Keratinocyte (primary cell): Measurements from ENCODE around the gene SCAND1.

Experiments
- CTCF ChIP-seq, 3 experiments: IDR thresholded peaks in 1 of 3; conservative IDR thresholded peaks in 1 of 3; optimal IDR thresholded peaks in 1 of 3; 2 replicates in 2 of 3; 3 replicates in 1 of 3; pipeline versions ENCODE3 to v1.5.1; 2011; ENCODE audit warnings: low read length in 3 of 3, mild to moderate bottlenecking in 3 of 3, moderate library complexity in 2 of 3, control low read depth in 1 of 3, inconsistent platforms in 1 of 3; ENCODE audit not compliant: insufficient read depth in 2 of 3; ENCODE audit errors: extremely low read depth in 1 of 3
- EZH2 ChIP-seq: IDR thresholded peaks from one replicate; pipeline ENCODE4 v1.6.1; 2012; ENCODE audit warnings: inconsistent platforms, mild to moderate bottlenecking, low read length, moderate library complexity

- TF ChIP-seq CTCF (optimal IDR thresholded peaks at IDR 0.05 in 1 of 3, IDR thresholded peaks at IDR 0.05 in 1 of 3, conservative IDR thresholded peaks at IDR 0.05 in 1 of 3; ENCODE audit: extremely low read depth in 1 of 3, insufficient read depth in 2 of 3, low read length in 3 of 3), result no peak
- TF ChIP-seq EZH2, result no peak
Observed at GRCh38 chr20:35934050-35934449, 20.3 kb downstream of the SCAND1 start.
